IMR-90 (cell line): ENCODE data around the gene HSD11B1L. TPM values are rescaled to one million over a fixed set of nuclear protein-coding genes. Genes with fewer than 3 reads are reported as not detected.

Source experiments
- ATAC-seq: fragments of 200-7000 bp; cut with Tn5 transposase; 2 replicates; pipeline ENCODE4 v1.9.1; 2020; ENCODE audit warnings: low read depth, mild to moderate bottlenecking, moderate library complexity
- BruUV-seq: library from RNA; stranded (reverse); fragments of 400-500 nt; replicated peaks from 2 replicates; lab custom pipeline; 2021; lab: Mats Ljungman, UMichigan
- CTCF ChIA-PET: fragments of 300-600 bp; formaldehyde crosslinking; extraction: SDS; loops from one replicate; lab custom pipeline; 2021; ENCODE audit warnings: antibody characterized with exemption; lab: Yijun Ruan, JAX
- POLR2A ChIA-PET: fragments of 300-600 bp; sonication (Branson Sonifier 250); formaldehyde crosslinking; loops from one replicate; lab custom pipeline; 2022; ENCODE audit warnings: antibody characterized with exemption; ENCODE audit not compliant: unreplicated experiment; lab: Charles Lee
- DNase-seq: peaks from one replicate; pipeline ENCODE4 v3.0.0; 2013
- H2AFZ ChIP-seq: replicated peaks from 2 replicates; pipeline ENCODE3; 2013; ENCODE audit warnings: low read length, mild to moderate bottlenecking; ENCODE audit not compliant: poor library complexity
- H2AK5ac ChIP-seq: 2 replicates; pipeline ENCODE4 v1.6.1; 2013; ENCODE audit warnings: low read depth, low read length, inconsistent platforms
- H2AK9ac ChIP-seq: replicated peaks from 2 replicates; pipeline ENCODE3; 2013; ENCODE audit warnings: mild to moderate bottlenecking, low read depth, low read length, moderate library complexity; ENCODE audit not compliant: poor library complexity
- H2BK120ac ChIP-seq: 2 replicates; pipeline ENCODE4 v1.6.1; 2013; ENCODE audit warnings: low read depth, low read length, inconsistent platforms
- H2BK15ac ChIP-seq: 3 replicates; pipeline ENCODE4 v1.6.1; 2013; ENCODE audit warnings: low read depth, low read length, inconsistent platforms
- H2BK20ac ChIP-seq: 2 replicates; pipeline ENCODE4 v1.6.1; 2013; ENCODE audit warnings: low read depth, mild to moderate bottlenecking, inconsistent platforms, low read length, moderate library complexity
- H2BK5ac ChIP-seq: 2 replicates; pipeline ENCODE4 v1.6.1; 2013; ENCODE audit warnings: mild to moderate bottlenecking, low read depth, low read length, inconsistent platforms; ENCODE audit not compliant: poor library complexity, severe bottlenecking
- H3K14ac ChIP-seq: replicated peaks from 2 replicates; pipeline ENCODE4 v1.6.1; 2013; ENCODE audit warnings: low read depth, low read length, inconsistent platforms
- H3K18ac ChIP-seq: 2 replicates; pipeline ENCODE4 v1.6.1; 2013; ENCODE audit warnings: low read depth, low read length, control low read depth
- H3K23ac ChIP-seq: 2 replicates; pipeline ENCODE4 v1.6.1; 2013; ENCODE audit warnings: low read depth, low read length, inconsistent platforms
- H3K27ac ChIP-seq: 2 replicates; pipeline ENCODE4 v1.5.1; 2013; ENCODE audit warnings: mild to moderate bottlenecking, control low read depth, low read length; ENCODE audit not compliant: insufficient read depth
- H3K27me3 ChIP-seq: 2 replicates; pipeline ENCODE4 v1.6.1; 2013; ENCODE audit warnings: low read length; ENCODE audit not compliant: control insufficient read depth, insufficient read depth
- H3K36me3 ChIP-seq: 2 replicates; pipeline ENCODE4 v1.6.1; 2013; ENCODE audit warnings: low read length, mixed read lengths; ENCODE audit not compliant: control insufficient read depth, insufficient read depth
- H3K4ac ChIP-seq: 2 replicates; pipeline ENCODE4 v1.6.1; 2013; ENCODE audit warnings: low read depth, low read length, inconsistent platforms
- H3K4me1 ChIP-seq: 2 replicates; pipeline ENCODE4 v1.6.1; 2013; ENCODE audit warnings: low read length, mixed read lengths; ENCODE audit not compliant: control insufficient read depth, insufficient read depth
- H3K4me2 ChIP-seq: 2 replicates; pipeline ENCODE4 v1.6.1; 2013; ENCODE audit warnings: low read depth, mild to moderate bottlenecking, control low read depth, low read length, moderate library complexity
- H3K4me3 ChIP-seq: 2 replicates; pipeline ENCODE4 v1.5.1; 2013; ENCODE audit warnings: low read depth, mild to moderate bottlenecking, control low read depth, low read length, moderate library complexity; ENCODE audit not compliant: insufficient read depth
- H3K56ac ChIP-seq: 2 replicates; pipeline ENCODE4 v1.6.1; 2013; ENCODE audit warnings: low read length, inconsistent platforms; ENCODE audit not compliant: insufficient read depth; ENCODE audit errors: extremely low read depth
- H3K79me1 ChIP-seq, 2 experiments: 2 replicates each; pipeline ENCODE4 v1.6.1; 2013; ENCODE audit warnings: low read length in 2 of 2, inconsistent platforms in 1 of 2, low read depth in 1 of 2
- H3K9ac ChIP-seq: 2 replicates; pipeline ENCODE4 v1.6.1; 2013; ENCODE audit warnings: low read depth, low read length, control low read depth
- H3K9me1 ChIP-seq: 2 replicates; pipeline ENCODE4 v1.6.1; 2013; ENCODE audit warnings: low read length, inconsistent platforms; ENCODE audit not compliant: insufficient read depth
- H3K9me3 ChIP-seq: 2 replicates; pipeline ENCODE4 v1.6.1; 2013; ENCODE audit warnings: low read length; ENCODE audit not compliant: control insufficient read depth, insufficient read depth
- H4K20me1 ChIP-seq: 2 replicates; pipeline ENCODE4 v1.6.1; 2013; ENCODE audit warnings: low read length, inconsistent platforms; ENCODE audit not compliant: insufficient read depth
- H4K5ac ChIP-seq: 2 replicates; pipeline ENCODE4 v1.6.1; 2013; ENCODE audit warnings: mild to moderate bottlenecking, low read depth, low read length, control low read depth
- H4K8ac ChIP-seq, 2 experiments: 2 replicates each; pipeline ENCODE4 v1.6.1; 2013; ENCODE audit warnings: low read depth in 2 of 2, low read length in 2 of 2, control low read depth in 1 of 2, inconsistent platforms in 1 of 2
- H4K91ac ChIP-seq: 2 replicates; pipeline ENCODE4 v1.6.1; 2013; ENCODE audit warnings: low read depth, low read length, inconsistent platforms; ENCODE audit not compliant: insufficient read depth
- CHD1 ChIP-seq: IDR thresholded peaks from 2 replicates; pipeline ENCODE4 v1.6.1; 2012; ENCODE audit warnings: low read depth, low read length, improper control_type of control experiment
- MAFK ChIP-seq: IDR thresholded peaks from 2 replicates; pipeline ENCODE4 v1.6.1; 2012; ENCODE audit warnings: low read depth, low read length, improper control_type of control experiment
- POLR2A ChIP-seq: IDR thresholded peaks from 2 replicates; pipeline ENCODE4 v1.6.1; 2012; ENCODE audit warnings: mild to moderate bottlenecking, low read depth, low read length
- RCOR1 ChIP-seq: IDR thresholded peaks from 2 replicates; pipeline ENCODE4 v1.6.1; 2012; ENCODE audit warnings: mild to moderate bottlenecking, low read length, improper control_type of control experiment; ENCODE audit not compliant: insufficient replicate concordance
- SMC3 ChIP-seq: fragments of 150-350 bp; IDR thresholded peaks from 2 replicates; pipeline ENCODE4 v1.6.1; 2016; ENCODE audit warnings: low read depth, mild to moderate bottlenecking, antibody characterized with exemption, low read length, moderate library complexity
- WGBS, 2 experiments: methylation state at CpG; one replicate each; pipeline versions ENCODE4 v1.1.5 to v1.1.7; 2013; ENCODE audit warnings: missing lambda C conversion rate in 2 of 2; ENCODE audit not compliant: insufficient read length in 1 of 2; ENCODE audit errors: extremely low coverage in 2 of 2; 5-methylcytosine and 5-hydroxymethylcytosine counted together
- dilution Hi-C: fragments of 300-500 bp; cut with HindIII; formaldehyde crosslinking; loops from one replicate; pipeline ENCODE4 v1.14.3; 2018; ENCODE audit warnings: low sequenced_read_pairs; ENCODE audit not compliant: unreplicated experiment
- in situ Hi-C: fragments of 300-500 bp; cut with MboI; formaldehyde crosslinking; loops from 3 replicates; pipeline ENCODE4 v1.14.3; 2019; ENCODE audit warnings: low sequenced_read_pairs, inconsistent platforms, mixed read lengths
- intact Hi-C: fragments of 100-400 bp; cut with micrococcal nuclease; formaldehyde crosslinking; loops from 2 replicates; pipeline ENCODE4 v1.10.0; 2022
- polyA plus RNA-seq, 3 experiments: library from polyadenylated mRNA; depleted of rRNA; stranded (reverse); fragments of >200 nt; gene quantifications; 2 replicates each; pipeline ENCODE4 v1.2.3, GENCODE V29; 2012; ENCODE audit warnings: low replicate concordance in 1 of 3
- total RNA-seq: library from RNA; depleted of rRNA; stranded (reverse); fragments of >200 nt; gene quantifications from 2 replicates; pipeline ENCODE4 v1.2.3, GENCODE V29; 2012
- TF ChIP-seq, protein P1 (sequence below): conservative IDR thresholded peaks from 2 replicates; pipeline ENCODE4 v1.5.1; 2012; ENCODE audit warnings: mild to moderate bottlenecking, low read depth, low read length, improper control_type of control experiment
- TF ChIP-seq, protein P2 (sequence below): fragments of 150-350 bp; IDR thresholded peaks from 2 replicates; pipeline ENCODE4 v1.6.1; 2016; ENCODE audit warnings: low read depth, mild to moderate bottlenecking, low read length, moderate library complexity, borderline replicate concordance
- TF ChIP-seq, protein P3 (sequence below): fragments of 150-350 bp; IDR thresholded peaks from 2 replicates; pipeline ENCODE4 v1.6.1; 2017; ENCODE audit warnings: mild to moderate bottlenecking, antibody characterized with exemption, low read length, low read depth

HSD11B1L gene
- total and polyA plus RNA-seq, 2 of the 4 experiments (the other 2 are of a cell fraction) = 2.2 to 7.2 TPM

DNA sequence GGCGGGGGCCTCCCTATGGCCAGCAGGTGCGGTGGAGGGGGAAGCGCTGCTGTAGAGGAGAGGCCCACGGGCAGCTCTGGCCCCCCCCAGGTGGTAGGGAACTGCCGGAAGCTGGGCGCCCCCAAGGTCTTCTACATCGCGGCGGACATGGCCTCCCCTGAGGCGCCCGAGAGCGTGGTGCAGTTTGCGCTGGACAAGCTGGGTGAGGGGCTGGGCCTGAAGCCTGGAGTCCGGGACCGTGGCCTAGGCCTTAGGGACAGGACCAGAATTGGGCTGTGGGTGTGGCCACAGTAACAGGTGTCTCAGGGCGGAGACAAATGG, 5.5 kb downstream of the HSD11B1L start:
- Histone ChIP-seq H3K4me1 (peaks cover 2% of the 10 kb centered on the region; the same call in 1 of the 2 replicates), H3K27ac (no peak overlapping the region), H4K20me1 (peaks cover 12% of the 10 kb centered on the region), H4K8ac (peak overlapping the region in 1 of 2 experiments; percentile 42; a peak in 1 of 4 replicates), H2BK5ac (no peak overlapping the region), H2BK15ac (no peak overlapping the region), H3K18ac (no peak overlapping the region), H3K56ac (no peak overlapping the region), H2BK20ac (no peak overlapping the region), H3K9me1 (peaks cover 3% of the 10 kb centered on the region; the same call in 1 of the 2 replicates), H2BK120ac (no peak overlapping the region), H3K4me3 (peak overlapping the region; percentile 65), H3K23ac (no peak overlapping the region), H4K91ac (no peak overlapping the region), H3K9ac (no peak overlapping the region), H3K27me3 (no peaks in the 10 kb centered on the region), H3K4me2 (peak overlapping the region; percentile 60), H3K4ac (no peak overlapping the region), H3K9me3 (no peaks in the 10 kb centered on the region), H2AK9ac (no peak overlapping the region), H4K5ac (no peak overlapping the region), H2AFZ (peak overlapping the region; percentile 99), H2AK5ac (0 out of 2 replicates have a peak overlapping the region, but pooled peaks have one; percentile 13), H3K79me1 (peaks cover 2 to 10% of the 10 kb centered on the region in 2 experiments; a peak in 2 of 4 replicates), H3K36me3 (peaks cover 3% of the 10 kb centered on the region; the same call in 1 of the 2 replicates), H3K14ac (no peak overlapping the region)
- BruUV-seq = no TSS peak
- POLR2A ChIA-PET = interaction anchor here (0.7 kb wide), 1 partner anchor 34 kb away, joined by 5 read pairs; the partner anchor contains the start of gene CATSPERD
- in situ Hi-C loops = no loop called here
- ATAC-seq (no peak), DNase-seq (no peak)
- dilution Hi-C loops = no loop called here
- TF ChIP-seq, protein P1, sequence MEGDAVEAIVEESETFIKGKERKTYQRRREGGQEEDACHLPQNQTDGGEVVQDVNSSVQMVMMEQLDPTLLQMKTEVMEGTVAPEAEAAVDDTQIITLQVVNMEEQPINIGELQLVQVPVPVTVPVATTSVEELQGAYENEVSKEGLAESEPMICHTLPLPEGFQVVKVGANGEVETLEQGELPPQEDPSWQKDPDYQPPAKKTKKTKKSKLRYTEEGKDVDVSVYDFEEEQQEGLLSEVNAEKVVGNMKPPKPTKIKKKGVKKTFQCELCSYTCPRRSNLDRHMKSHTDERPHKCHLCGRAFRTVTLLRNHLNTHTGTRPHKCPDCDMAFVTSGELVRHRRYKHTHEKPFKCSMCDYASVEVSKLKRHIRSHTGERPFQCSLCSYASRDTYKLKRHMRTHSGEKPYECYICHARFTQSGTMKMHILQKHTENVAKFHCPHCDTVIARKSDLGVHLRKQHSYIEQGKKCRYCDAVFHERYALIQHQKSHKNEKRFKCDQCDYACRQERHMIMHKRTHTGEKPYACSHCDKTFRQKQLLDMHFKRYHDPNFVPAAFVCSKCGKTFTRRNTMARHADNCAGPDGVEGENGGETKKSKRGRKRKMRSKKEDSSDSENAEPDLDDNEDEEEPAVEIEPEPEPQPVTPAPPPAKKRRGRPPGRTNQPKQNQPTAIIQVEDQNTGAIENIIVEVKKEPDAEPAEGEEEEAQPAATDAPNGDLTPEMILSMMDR = no peak
- TF ChIP-seq, protein P2, sequence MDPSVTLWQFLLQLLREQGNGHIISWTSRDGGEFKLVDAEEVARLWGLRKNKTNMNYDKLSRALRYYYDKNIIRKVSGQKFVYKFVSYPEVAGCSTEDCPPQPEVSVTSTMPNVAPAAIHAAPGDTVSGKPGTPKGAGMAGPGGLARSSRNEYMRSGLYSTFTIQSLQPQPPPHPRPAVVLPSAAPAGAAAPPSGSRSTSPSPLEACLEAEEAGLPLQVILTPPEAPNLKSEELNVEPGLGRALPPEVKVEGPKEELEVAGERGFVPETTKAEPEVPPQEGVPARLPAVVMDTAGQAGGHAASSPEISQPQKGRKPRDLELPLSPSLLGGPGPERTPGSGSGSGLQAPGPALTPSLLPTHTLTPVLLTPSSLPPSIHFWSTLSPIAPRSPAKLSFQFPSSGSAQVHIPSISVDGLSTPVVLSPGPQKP = no peak
- TF ChIP-seq, protein P3, sequence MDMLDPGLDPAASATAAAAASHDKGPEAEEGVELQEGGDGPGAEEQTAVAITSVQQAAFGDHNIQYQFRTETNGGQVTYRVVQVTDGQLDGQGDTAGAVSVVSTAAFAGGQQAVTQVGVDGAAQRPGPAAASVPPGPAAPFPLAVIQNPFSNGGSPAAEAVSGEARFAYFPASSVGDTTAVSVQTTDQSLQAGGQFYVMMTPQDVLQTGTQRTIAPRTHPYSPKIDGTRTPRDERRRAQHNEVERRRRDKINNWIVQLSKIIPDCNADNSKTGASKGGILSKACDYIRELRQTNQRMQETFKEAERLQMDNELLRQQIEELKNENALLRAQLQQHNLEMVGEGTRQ = no peak
- TF ChIP-seq SMC3 = no peak
- TF ChIP-seq POLR2A = no peak
- no peak for TF ChIP-seq CHD1
- no peak for TF ChIP-seq MAFK
- TF ChIP-seq RCOR1 = no peak
- intact Hi-C loops = no loop called here
- 45% methylated on average over 4 of the region's 16 CpGs; no CpG with 5 or more reads in 1 of the 2 experiments for WGBS, 2 experiments
- CTCF ChIA-PET = interaction anchor here (0.6 to 1.5 kb wide), 2 partner anchors 32 to 104 kb away, joined by 3 to 4 read pairs; partner anchors contain the start of gene DUS3L
